Measurements from ENCODE around the gene DAAM2. TPM values are rescaled to one million over a fixed set of nuclear protein-coding genes. Genes with fewer than 3 reads are reported as not detected.

The DAAM2 gene
- total RNA-seq, 1 experiment from 2014 or later, result not detected

DNA sequence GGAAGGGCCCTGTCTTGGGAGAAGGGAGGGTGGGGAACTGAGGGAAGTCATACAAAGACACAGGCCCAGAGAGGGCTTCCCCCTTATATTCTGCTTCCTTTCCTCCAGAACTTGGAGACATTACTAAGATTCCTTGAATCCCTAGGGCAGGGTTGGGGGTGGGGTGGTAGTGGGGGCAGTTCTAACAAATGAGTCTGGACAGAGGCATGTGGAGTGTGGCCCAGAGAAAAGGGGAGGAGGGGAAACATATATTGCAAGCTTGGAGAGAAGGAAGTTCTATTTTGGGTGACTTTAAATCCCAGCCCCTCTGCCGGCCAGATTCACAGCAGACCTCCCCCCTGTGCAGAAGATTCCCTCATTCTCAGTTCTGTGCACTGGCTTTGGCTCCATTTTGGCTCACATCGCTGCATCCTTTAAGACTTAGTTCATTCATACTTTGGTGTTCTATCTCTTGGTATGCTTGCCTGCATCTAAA, 43.7 kb downstream of the DAAM2 start:
- no peak overlapping the region for H3K27ac Mint-ChIP-seq (ENCODE audit: unreplicated experiment)
- POLR2A ChIA-PET, result no interaction called here
- no peaks in the 10 kb centered on the region for H3K36me3 Mint-ChIP-seq (ENCODE audit: insufficient read depth, unreplicated experiment)
- H3K36me3 ChIP-seq (ENCODE audit: control insufficient read depth, insufficient read depth, low read length), result no peaks in the 10 kb centered on the region
- no peak for TF ChIP-seq CTCF (IDR thresholded peaks at IDR 0.05; ENCODE audit: insufficient read depth in 1 of 2, low read depth in 1 of 2, low read length in 1 of 2, severe bottlenecking in 1 of 2, unreplicated experiment in 1 of 2)
- CTCF ChIA-PET, result no interaction called here
- DNase-seq, result no peak
- BruUV-seq (replicated peaks), result no TSS peak
- no peak overlapping the region for H3K4me3 ChIP-seq (ENCODE audit: low read depth, low read length)
- no peaks in the 10 kb centered on the region; the same call in 1 of the 2 replicates for H3K27me3 ChIP-seq (replicated peaks; ENCODE audit: control insufficient read depth, insufficient read depth, low read length)
- intact Hi-C loops (cut with micrococcal nuclease; ENCODE audit: unreplicated experiment), result no loop called here
- no peaks in the 10 kb centered on the region for H3K4me1 ChIP-seq
- H3K27me3 Mint-ChIP-seq (ENCODE audit: insufficient read depth, unreplicated experiment), result peaks cover 15% of the 10 kb centered on the region
- no peak overlapping the region for H3K4me3 Mint-ChIP-seq (ENCODE audit: unreplicated experiment)
- H3K9me3 ChIP-seq, result no peaks in the 10 kb centered on the region
- no peaks in the 10 kb centered on the region for H3K4me1 Mint-ChIP-seq (ENCODE audit: low read depth, unreplicated experiment)
- H3K9me3 Mint-ChIP-seq (ENCODE audit: unreplicated experiment), result no peaks in the 10 kb centered on the region

DNA sequence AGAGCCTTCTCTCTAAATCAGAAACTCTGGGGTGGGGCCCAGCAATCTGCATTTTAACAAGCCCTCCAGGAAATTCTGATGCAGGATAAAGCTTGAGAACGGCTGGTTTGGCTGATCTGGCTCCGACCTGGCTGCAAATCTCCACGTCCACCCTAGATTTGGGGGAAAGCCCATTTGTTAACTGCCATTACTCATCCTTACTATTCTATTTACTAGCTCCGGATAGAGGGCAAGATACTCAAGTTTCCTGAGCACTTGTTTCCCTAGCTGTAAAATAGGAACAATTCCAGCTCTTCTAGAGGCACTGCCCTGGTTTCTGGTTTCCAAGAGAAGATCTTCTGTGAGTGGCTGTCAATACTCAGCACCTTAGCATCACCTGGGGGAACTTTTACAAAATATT, 44.4 kb downstream of the DAAM2 start:
- H3K4me3 Mint-ChIP-seq (ENCODE audit: unreplicated experiment), result no peak overlapping the region
- Histone ChIP-seq H3K36me3 (ENCODE audit: control insufficient read depth, insufficient read depth, low read length) (no peaks in the 10 kb centered on the region), H3K4me3 (ENCODE audit: low read depth, low read length) (no peak overlapping the region), H3K27me3 (replicated peaks; ENCODE audit: control insufficient read depth, insufficient read depth, low read length) (no peaks in the 10 kb centered on the region; the same call in 1 of the 2 replicates), H3K9me3 (no peaks in the 10 kb centered on the region), H3K4me1 (no peaks in the 10 kb centered on the region)
- no TSS peak for BruUV-seq (replicated peaks)
- intact Hi-C loops (cut with micrococcal nuclease; ENCODE audit: unreplicated experiment), result no loop called here
- no peak for DNase-seq
- no peaks in the 10 kb centered on the region for H3K9me3 Mint-ChIP-seq (ENCODE audit: unreplicated experiment)
- no peak overlapping the region for H3K27ac Mint-ChIP-seq (ENCODE audit: unreplicated experiment)
- ChIA-PET CTCF (no interaction called here), POLR2A (no interaction called here)
- no peaks in the 10 kb centered on the region for H3K36me3 Mint-ChIP-seq (ENCODE audit: insufficient read depth, unreplicated experiment)
- H3K27me3 Mint-ChIP-seq (ENCODE audit: insufficient read depth, unreplicated experiment), result peaks cover 11% of the 10 kb centered on the region
- no peak for TF ChIP-seq CTCF (IDR thresholded peaks at IDR 0.05; ENCODE audit: insufficient read depth in 1 of 2, low read depth in 1 of 2, low read length in 1 of 2, severe bottlenecking in 1 of 2, unreplicated experiment in 1 of 2)
- no peaks in the 10 kb centered on the region for H3K4me1 Mint-ChIP-seq (ENCODE audit: low read depth, unreplicated experiment)

GRCh38 chr6:39839445-39839844, 47.3 kb downstream of the DAAM2 start:
- Mint-ChIP-seq H3K4me1 (ENCODE audit: low read depth, unreplicated experiment) (no peaks in the 10 kb centered on the region), H3K36me3 (ENCODE audit: insufficient read depth, unreplicated experiment) (no peaks in the 10 kb centered on the region), H3K27me3 (ENCODE audit: insufficient read depth, unreplicated experiment) (peaks cover 11% of the 10 kb centered on the region), H3K27ac (ENCODE audit: unreplicated experiment) (no peak overlapping the region), H3K4me3 (ENCODE audit: unreplicated experiment) (no peak overlapping the region), H3K9me3 (ENCODE audit: unreplicated experiment) (no peaks in the 10 kb centered on the region)
- Histone ChIP-seq H3K36me3 (ENCODE audit: control insufficient read depth, insufficient read depth, low read length) (no peaks in the 10 kb centered on the region), H3K9me3 (no peaks in the 10 kb centered on the region), H3K27me3 (replicated peaks; ENCODE audit: control insufficient read depth, insufficient read depth, low read length) (no peaks in the 10 kb centered on the region; the same call in 1 of the 2 replicates), H3K4me1 (no peaks in the 10 kb centered on the region), H3K4me3 (ENCODE audit: low read depth, low read length) (no peak overlapping the region)
- BruUV-seq (replicated peaks), result no TSS peak
- no peak for TF ChIP-seq CTCF (IDR thresholded peaks at IDR 0.05; ENCODE audit: insufficient read depth in 1 of 2, low read depth in 1 of 2, low read length in 1 of 2, severe bottlenecking in 1 of 2, unreplicated experiment in 1 of 2)
- DNase-seq, result no peak
- intact Hi-C loops (cut with micrococcal nuclease; ENCODE audit: unreplicated experiment), result no loop called here
- ChIA-PET POLR2A (no interaction called here), CTCF (no interaction called here)

Data from Caco-2 (cell line).